SK-N-SH (cell line): Measurements from ENCODE around the gene LPAR1. TPM values are rescaled to one million over a fixed set of nuclear protein-coding genes. Genes with fewer than 3 reads are reported as not detected.

ENCODE experiments used
- CTCF ChIA-PET: fragments of 300-600, 350-600 bp; formaldehyde crosslinking; extraction: SDS; loops from one replicate; lab custom pipeline; 2021; lab: Yijun Ruan, JAX
- POLR2A ChIA-PET: fragments of 350-600 bp; sonication (Branson Sonifier 250); formaldehyde crosslinking; extraction: SDS; loops from one replicate; lab custom pipeline; 2020; ENCODE audit warnings: antibody characterized with exemption, inconsistent platforms; lab: Yijun Ruan, JAX
- DNase-seq: peaks from one replicate; pipeline ENCODE4 v3.0.0; 2012
- H2AFZ ChIP-seq: fragments of 200-600 bp; sonication (generic); 2 replicates; pipeline ENCODE4 v1.8.1; 2016; ENCODE audit warnings: antibody characterized with exemption, mild to moderate bottlenecking, low read depth
- H3F3A ChIP-seq: fragments of 200-600 bp; sonication (generic); replicated peaks from 2 replicates; pipeline ENCODE3; 2016; ENCODE audit warnings: antibody characterized with exemption, mild to moderate bottlenecking; ENCODE audit not compliant: insufficient read depth
- H3K27ac ChIP-seq, 2 experiments: fragments of 200-500 bp in 1 of 2; fragments of 200-600 bp in 1 of 2; sonication (Bioruptor generic) in 1 of 2; sonication (generic), shearing (Covaris generic) in 1 of 2; 2 replicates each; pipeline versions ENCODE4 v1.5.1 to v1.6.1; 2014 to 2016; ENCODE audit warnings: low read depth in 2 of 2, inconsistent platforms in 1 of 2, low read length in 1 of 2, mild to moderate bottlenecking in 1 of 2, mixed read lengths in 1 of 2
- H3K27me3 ChIP-seq: fragments of 200-600 bp; sonication (generic), shearing (Covaris generic); 2 replicates; pipeline ENCODE4 v1.6.1; 2016; ENCODE audit warnings: mixed run types; ENCODE audit not compliant: insufficient read depth
- H3K36me3 ChIP-seq, 2 experiments: fragments of 200-500 bp in 1 of 2; fragments of 200-600 bp in 1 of 2; sonication (Bioruptor generic) in 1 of 2; sonication (generic) in 1 of 2; replicated peaks in 1 of 2; 2 replicates each; pipeline versions ENCODE3 to v1.5.1; 2014 to 2016; ENCODE audit warnings: low read length in 1 of 2, mild to moderate bottlenecking in 1 of 2; ENCODE audit not compliant: insufficient read depth in 2 of 2, control insufficient read depth in 1 of 2
- H3K4me1 ChIP-seq, 2 experiments: fragments of 200-500 bp in 1 of 2; fragments of 200-600 bp in 1 of 2; sonication (Bioruptor generic) in 1 of 2; sonication (generic), shearing (Covaris generic) in 1 of 2; 2 replicates each; pipeline versions ENCODE4 v1.5.1 to v1.6.1; 2014 to 2016; ENCODE audit warnings: low read depth in 1 of 2, low read length in 1 of 2, mixed run types in 1 of 2; ENCODE audit not compliant: insufficient read depth in 2 of 2, control insufficient read depth in 1 of 2
- H3K4me2 ChIP-seq: fragments of 200-600 bp; sonication (generic), shearing (Covaris generic); 2 replicates; pipeline ENCODE4 v1.6.1; 2017; ENCODE audit warnings: mixed run types
- H3K4me3 ChIP-seq, 2 experiments: fragments of 200-500 bp in 1 of 2; fragments of 200-600 bp in 1 of 2; sonication (Bioruptor generic) in 1 of 2; sonication (generic), shearing (Covaris generic) in 1 of 2; 2 replicates each; pipeline versions ENCODE4 v1.5.1 to v1.8.1; 2014 to 2016; ENCODE audit warnings: low read depth in 2 of 2, inconsistent platforms in 1 of 2, low read length in 1 of 2, mild to moderate bottlenecking in 1 of 2, mixed read lengths in 1 of 2, moderate library complexity in 1 of 2
- H3K79me2 ChIP-seq: fragments of 200-600 bp; sonication (generic); 2 replicates; pipeline ENCODE4 v1.8.1; 2017; ENCODE audit warnings: mild to moderate bottlenecking; ENCODE audit not compliant: insufficient read depth
- H3K9ac ChIP-seq: fragments of 200-600 bp; sonication (generic); 2 replicates; pipeline ENCODE4 v1.6.1; 2017; ENCODE audit warnings: mixed run types
- H3K9me2 ChIP-seq: fragments of 200-600 bp; sonication (generic); 2 replicates; pipeline ENCODE4 v1.6.1; 2017; ENCODE audit warnings: mixed run types
- H3K9me3 ChIP-seq: fragments of 200-600 bp; sonication (generic); 2 replicates; pipeline ENCODE4 v1.6.1; 2017; ENCODE audit warnings: mixed run types, mild to moderate bottlenecking, moderate library complexity
- H4K20me1 ChIP-seq: fragments of 200-600 bp; sonication (generic); 2 replicates; pipeline ENCODE4 v1.6.1; 2017; ENCODE audit warnings: mild to moderate bottlenecking, mixed run types; ENCODE audit not compliant: insufficient read depth
- EP300 ChIP-seq, 2 experiments: IDR thresholded peaks; 2 replicates each; pipeline versions ENCODE4 v1.4.0 to v1.6.1; 2012; ENCODE audit warnings: borderline replicate concordance in 1 of 2, low read depth in 1 of 2, low read length in 1 of 2
- FOXM1 ChIP-seq: IDR thresholded peaks from 2 replicates; pipeline ENCODE4 v1.4.0; 2012; ENCODE audit warnings: low read depth, mild to moderate bottlenecking
- GABPA ChIP-seq: IDR thresholded peaks from 2 replicates; pipeline ENCODE4 v1.4.0; 2012; ENCODE audit warnings: low read depth, mild to moderate bottlenecking
- GATA2 ChIP-seq: sonication (generic); formaldehyde crosslinking; IDR thresholded peaks from 2 replicates; pipeline ENCODE4 v1.5.0; 2020; ENCODE audit warnings: mild to moderate bottlenecking, missing genetic modification reagents
- IRF3 ChIP-seq: fragments of 150-350 bp; IDR thresholded peaks from 2 replicates; pipeline ENCODE4 v1.6.1; 2016; ENCODE audit warnings: mild to moderate bottlenecking, low read depth, low read length
- MEF2A ChIP-seq: IDR thresholded peaks from 2 replicates; pipeline ENCODE4 v1.4.0; 2012; ENCODE audit warnings: low read depth, borderline replicate concordance
- MXI1 ChIP-seq: IDR thresholded peaks from 2 replicates; pipeline ENCODE4 v1.6.1; 2012; ENCODE audit warnings: mild to moderate bottlenecking, low read depth, low read length, improper control_type of control experiment
- NFIC ChIP-seq: IDR thresholded peaks from 2 replicates; pipeline ENCODE4 v1.4.0; 2012; ENCODE audit warnings: borderline replicate concordance
- PBX3 ChIP-seq: IDR thresholded peaks from 2 replicates; pipeline ENCODE4; 2012
- POLR2AphosphoS5 ChIP-seq: IDR thresholded peaks from 2 replicates; pipeline ENCODE4 v1.6.1; 2012; ENCODE audit warnings: low read depth, low read length
- REST ChIP-seq: IDR thresholded peaks from 2 replicates; pipeline ENCODE4 v1.6.1; 2012; ENCODE audit warnings: mild to moderate bottlenecking, low read depth, low read length, moderate library complexity
- RXRA ChIP-seq: IDR thresholded peaks from 2 replicates; pipeline ENCODE4 v1.4.0; 2012; ENCODE audit warnings: low read depth, mild to moderate bottlenecking, borderline replicate concordance
- SIN3A ChIP-seq: IDR thresholded peaks from 2 replicates; pipeline ENCODE4 v1.6.1; 2012; ENCODE audit warnings: low read depth, mild to moderate bottlenecking, low read length, moderate library complexity, borderline replicate concordance
- TCF12 ChIP-seq: IDR thresholded peaks from 2 replicates; pipeline ENCODE4 v1.4.0; 2012
- USF1 ChIP-seq: IDR thresholded peaks from 2 replicates; pipeline ENCODE4 v1.4.0; 2012; ENCODE audit warnings: low read depth, borderline replicate concordance
- WGBS: methylation state at CpG from one replicate; pipeline ENCODE4 v1.1.6; 2017; ENCODE audit warnings: low lambda C conversion rate; 5-methylcytosine and 5-hydroxymethylcytosine counted together
- polyA plus RNA-seq, 3 experiments: library from polyadenylated mRNA; depleted of rRNA; stranded (reverse); fragments of >200 nt; gene quantifications; 2 replicates each; pipeline ENCODE4 v1.2.3, GENCODE V29; 2012

The LPAR1 gene
- polyA plus RNA-seq, 1 of the 3 experiments (the other 2 are of a cell fraction): 9.4 TPM

- no peak for DNase-seq
- no peaks in the 10 kb centered on the region for H3F3A ChIP-seq
- ChIA-PET POLR2A (no interaction called here), CTCF (interaction anchor here (0.6 to 4.4 kb wide), 11 partner anchors 11 to 461 kb away, joined by 3 to 22 read pairs (median 4); no protein-coding TSS in a partner anchor)
- TF ChIP-seq MXI1 (0 out of 2 replicates have a peak, but pooled peaks have one; percentile 2), EP300 (IDR thresholded peaks at IDR 0.05; ENCODE audit: borderline replicate concordance in 1 of 2, low read depth in 1 of 2, low read length in 1 of 2) (no peak), SIN3A (0 out of 2 replicates have a peak, but pooled peaks have one; percentile 12)
- H3K4me2 ChIP-seq: peak overlapping the region; percentile 90
- peak overlapping the region; percentile 52 for H3K9ac ChIP-seq
- no peaks in the 10 kb centered on the region for H4K20me1 ChIP-seq
- no peaks in the 10 kb centered on the region for H3K9me3 ChIP-seq
- H3K4me3 ChIP-seq: peak overlapping the region; percentile 68 to 72
- no peaks in the 10 kb centered on the region; the same call in 1 of the 2 replicates for H3K79me2 ChIP-seq
- H2AFZ ChIP-seq: peak overlapping the region; percentile 85
- no peaks in the 10 kb centered on the region for H3K36me3 ChIP-seq
- no peak overlapping the region for H3K27ac ChIP-seq
- H3K27me3 ChIP-seq: no peaks in the 10 kb centered on the region
- peaks cover 11 to 15% of the 10 kb centered on the region in 2 experiments; a peak in 3 of 4 replicates for H3K4me1 ChIP-seq
- no peaks in the 10 kb centered on the region for H3K9me2 ChIP-seq
- 14% methylated on average over 6 of the region's 13 CpGs for WGBS
Observed at GRCh38 chr9:111037356-111037707, 938 bp downstream of the LPAR1 start.

- Histone ChIP-seq H3K79me2 (no peaks in the 10 kb centered on the region; the same call in 1 of the 2 replicates), H3K4me2 (peak overlapping the region; percentile 90), H3K4me3 (peak overlapping the region; percentile 68 to 72), H3K9ac (peak overlapping the region; percentile 52), H2AFZ (peak overlapping the region; percentile 85), H4K20me1 (no peaks in the 10 kb centered on the region), H3K4me1 (peaks cover 11 to 12% of the 10 kb centered on the region in 2 experiments; a peak in 3 of 4 replicates), H3K36me3 (no peaks in the 10 kb centered on the region), H3K9me3 (no peaks in the 10 kb centered on the region), H3K9me2 (no peaks in the 10 kb centered on the region), H3K27me3 (no peaks in the 10 kb centered on the region), H3F3A (no peaks in the 10 kb centered on the region), H3K27ac (no peak overlapping the region)
- ChIA-PET POLR2A (no interaction called here), CTCF (interaction anchor here (0.6 to 4.4 kb wide), 24 partner anchors 10 to 461 kb away, joined by 3 to 22 read pairs (median 4); no protein-coding TSS in a partner anchor)
- TF ChIP-seq REST (no peak), GATA2 (no peak), POLR2AphosphoS5 (no peak), RXRA (no peak), TCF12 (no peak), MEF2A (no peak), PBX3 (no peak), NFIC (no peak), IRF3 (no peak), GABPA (no peak), USF1 (no peak), FOXM1 (no peak), EP300 (IDR thresholded peaks at IDR 0.05; ENCODE audit: borderline replicate concordance in 1 of 2, low read depth in 1 of 2, low read length in 1 of 2) (no peak)
- 11% methylated on average over 8 of the region's 8 CpGs for WGBS
- DNase-seq: no peak
Observed at GRCh38 chr9:111036946-111037345, 1.3 kb downstream of the LPAR1 start.
